ENCODE results near the gene NECAB2. TPM values are rescaled to one million over a fixed set of nuclear protein-coding genes. Genes with fewer than 3 reads are reported as not detected.

The NECAB2 gene
- total RNA-seq, 4 donors from 2014 or later, result not detected

DNA sequence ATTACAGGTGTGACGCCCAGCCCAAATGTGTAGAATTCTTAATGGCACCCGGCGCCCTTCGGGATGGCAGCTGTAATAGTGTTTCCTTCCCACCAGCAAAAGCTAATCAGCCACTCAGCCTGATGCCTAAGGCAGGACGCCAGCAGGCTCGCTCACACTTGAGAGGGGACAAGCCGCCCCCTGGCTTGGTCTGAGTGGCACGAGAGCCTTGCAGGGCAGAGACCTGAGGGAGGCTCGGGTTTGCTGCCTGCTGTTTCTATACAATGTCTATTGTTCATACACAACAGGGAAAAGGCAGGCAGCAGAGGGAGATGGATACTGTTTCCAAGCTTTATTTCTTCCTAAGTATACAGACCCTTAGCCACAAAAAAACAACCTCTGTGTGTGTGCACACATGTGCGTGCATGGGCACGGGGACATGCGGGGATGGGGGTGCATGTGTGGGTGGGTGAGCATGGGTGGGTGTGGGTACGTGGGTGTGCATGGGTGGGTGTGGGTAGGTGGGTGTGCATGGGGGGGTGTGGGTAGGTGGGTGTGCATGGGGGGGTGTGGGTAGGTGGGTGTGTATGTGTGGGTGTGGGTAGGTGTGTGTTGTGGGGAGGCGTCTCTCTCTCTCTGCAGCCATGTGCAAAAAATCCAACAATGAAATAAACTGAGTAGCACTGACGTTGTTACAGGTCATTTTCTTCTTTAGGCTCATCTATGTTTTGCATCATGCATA lies 64.6 kb downstream of the NECAB2 start:
- TF ChIP-seq POLR2AphosphoS5 (IDR thresholded peaks at IDR 0.05) (no peak), POLR2A (IDR thresholded peaks at IDR 0.05; ENCODE audit: low read depth) (no peak), EP300 (IDR thresholded peaks at IDR 0.05) (no peak)
- TF ChIP-seq, protein P1, sequence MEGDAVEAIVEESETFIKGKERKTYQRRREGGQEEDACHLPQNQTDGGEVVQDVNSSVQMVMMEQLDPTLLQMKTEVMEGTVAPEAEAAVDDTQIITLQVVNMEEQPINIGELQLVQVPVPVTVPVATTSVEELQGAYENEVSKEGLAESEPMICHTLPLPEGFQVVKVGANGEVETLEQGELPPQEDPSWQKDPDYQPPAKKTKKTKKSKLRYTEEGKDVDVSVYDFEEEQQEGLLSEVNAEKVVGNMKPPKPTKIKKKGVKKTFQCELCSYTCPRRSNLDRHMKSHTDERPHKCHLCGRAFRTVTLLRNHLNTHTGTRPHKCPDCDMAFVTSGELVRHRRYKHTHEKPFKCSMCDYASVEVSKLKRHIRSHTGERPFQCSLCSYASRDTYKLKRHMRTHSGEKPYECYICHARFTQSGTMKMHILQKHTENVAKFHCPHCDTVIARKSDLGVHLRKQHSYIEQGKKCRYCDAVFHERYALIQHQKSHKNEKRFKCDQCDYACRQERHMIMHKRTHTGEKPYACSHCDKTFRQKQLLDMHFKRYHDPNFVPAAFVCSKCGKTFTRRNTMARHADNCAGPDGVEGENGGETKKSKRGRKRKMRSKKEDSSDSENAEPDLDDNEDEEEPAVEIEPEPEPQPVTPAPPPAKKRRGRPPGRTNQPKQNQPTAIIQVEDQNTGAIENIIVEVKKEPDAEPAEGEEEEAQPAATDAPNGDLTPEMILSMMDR (IDR thresholded peaks at IDR 0.05), result no peak
- Histone ChIP-seq H3K4me1 (no peaks in the 10 kb centered on the region), H3K36me3 (no peaks in the 10 kb centered on the region), H3K27ac (replicated peaks in 1 of 4) (no peak overlapping the region), H3K9me3 (peaks cover 0 to 16% (median 11%) of the 10 kb centered on the region in 4 donors), H3K27me3 (peaks cover 0 to 11% (median 0%) of the 10 kb centered on the region in 4 donors), H3K4me3 (no peak overlapping the region)
- 77% methylated on average over 8 of the region's 15 CpGs for WGBS
- intact Hi-C loops (cut with DNase I), result no loop called here
- DNase-seq (ENCODE audit: extremely low spot score), result no peak

DNA sequence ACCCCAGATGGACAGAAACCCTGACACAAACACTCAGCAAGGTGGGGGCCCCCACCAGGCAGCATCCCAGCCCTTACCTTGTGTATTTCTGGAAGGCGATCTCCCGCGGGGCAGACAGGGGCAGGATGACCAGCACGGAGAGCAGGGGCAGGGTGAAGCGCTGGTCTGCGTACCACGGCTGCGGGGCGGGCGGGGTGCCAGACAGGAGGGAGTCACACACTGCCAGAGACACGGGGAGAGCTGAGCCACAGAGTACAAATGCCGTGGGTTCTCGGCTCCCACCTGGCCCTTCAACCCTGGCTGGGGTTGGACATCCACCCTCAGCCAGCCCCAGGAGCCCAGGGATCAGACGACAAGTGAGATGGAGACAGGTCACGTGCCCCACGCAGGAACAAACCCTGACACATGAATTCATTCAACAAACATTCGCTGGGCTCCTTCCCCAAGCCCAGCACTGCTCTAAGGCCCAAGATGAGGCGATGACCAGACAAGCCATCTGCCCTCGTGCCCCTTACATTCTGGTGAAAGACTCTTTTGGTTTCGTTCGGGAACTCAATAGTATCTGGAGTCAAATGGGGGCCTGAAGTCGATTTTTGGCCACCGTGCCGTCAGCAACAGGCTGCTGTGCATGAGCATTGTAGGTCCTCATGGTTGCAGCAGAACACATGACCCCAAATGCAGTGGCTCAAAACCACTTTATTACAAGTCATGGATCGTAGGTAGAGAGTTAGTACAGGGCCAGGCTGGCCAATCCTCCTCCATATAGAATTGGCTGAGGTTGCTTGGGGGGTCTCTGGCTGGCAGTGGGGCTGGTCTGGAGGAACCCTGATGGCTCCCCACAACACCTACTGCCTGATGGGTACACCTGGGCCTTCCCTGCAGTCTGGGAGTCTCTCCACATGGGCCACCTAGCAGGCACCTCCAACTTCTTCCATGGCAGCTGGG lies 65.5 kb downstream of the NECAB2 start:
- 73% methylated on average over 25 of the region's 25 CpGs for WGBS
- intact Hi-C loops (cut with DNase I), result no loop called here
- DNase-seq (ENCODE audit: extremely low spot score), result no peak
- no peak overlapping the region for H3K4me3 ChIP-seq
- TF ChIP-seq EP300 (IDR thresholded peaks at IDR 0.05) (no peak), POLR2A (IDR thresholded peaks at IDR 0.05; ENCODE audit: low read depth) (no peak)
- TF ChIP-seq, protein P1 (IDR thresholded peaks at IDR 0.05), result no peak
- H3K9me3 ChIP-seq, result peaks cover 0 to 16% (median 11%) of the 10 kb centered on the region in 4 donors
- no peak overlapping the region for H3K27ac ChIP-seq (replicated peaks in 1 of 4)
- H3K27me3 ChIP-seq, result peaks cover 0 to 17% (median 0%) of the 10 kb centered on the region in 4 donors
- H3K36me3 ChIP-seq, result no peaks in the 10 kb centered on the region
- no peaks in the 10 kb centered on the region for H3K4me1 ChIP-seq

DNA sequence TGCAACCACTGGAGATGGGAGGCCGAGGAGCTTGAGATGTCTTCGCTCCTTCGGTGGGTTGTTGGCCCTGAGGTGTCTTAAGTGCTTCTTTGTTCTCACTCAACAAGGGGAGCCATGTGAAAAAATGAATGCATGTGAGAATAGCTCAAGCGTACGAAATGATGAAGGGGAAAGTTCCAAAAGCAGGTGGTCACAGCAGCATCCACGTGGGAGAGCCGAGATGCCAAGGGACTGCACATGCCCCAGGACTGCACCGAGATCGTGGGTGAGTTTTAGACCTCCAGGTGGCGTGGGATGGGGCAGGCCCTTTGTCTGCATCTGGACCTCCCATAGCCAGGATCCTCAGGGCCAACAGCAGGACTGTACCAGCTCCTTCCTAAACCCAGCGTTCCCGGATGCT lies 66.5 kb downstream of the NECAB2 start:
- DNase-seq (ENCODE audit: extremely low spot score), result no peak
- Histone ChIP-seq H3K4me3 (no peak overlapping the region), H3K4me1 (no peaks in the 10 kb centered on the region), H3K27me3 (peaks cover 0 to 17% (median 0%) of the 10 kb centered on the region in 4 donors), H3K36me3 (no peaks in the 10 kb centered on the region), H3K27ac (replicated peaks in 1 of 4) (no peak overlapping the region), H3K9me3 (peaks cover 0 to 16% (median 11%) of the 10 kb centered on the region in 4 donors)
- WGBS, result 92% methylated on average over 12 of the region's 12 CpGs
- intact Hi-C loops (cut with DNase I), result no loop called here
- TF ChIP-seq, protein P1 (IDR thresholded peaks at IDR 0.05), result no peak
- TF ChIP-seq POLR2AphosphoS5 (IDR thresholded peaks at IDR 0.05), result no peak
- TF ChIP-seq EP300 (IDR thresholded peaks at IDR 0.05), result no peak
- TF ChIP-seq POLR2A (IDR thresholded peaks at IDR 0.05; ENCODE audit: low read depth), result no peak

DNA sequence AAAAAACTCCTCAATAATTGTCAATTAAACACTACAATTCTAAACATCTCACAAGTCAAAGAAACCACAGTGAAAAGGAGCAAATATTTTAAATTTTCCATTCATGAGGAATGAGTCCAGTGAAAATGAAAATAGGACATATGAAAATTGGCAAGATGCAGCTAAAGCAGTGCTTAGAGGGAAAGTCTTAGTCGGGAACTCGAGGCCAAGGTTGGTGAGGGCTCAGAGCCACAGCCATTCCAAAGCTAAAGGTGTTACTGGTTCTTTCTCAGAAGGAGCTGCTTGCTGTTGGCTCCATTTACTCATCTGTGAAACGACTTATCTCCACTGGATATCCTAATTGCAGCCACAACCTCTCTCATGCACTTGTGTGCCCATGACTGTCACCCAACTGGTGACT lies 68.1 kb downstream of the NECAB2 start:
- Histone ChIP-seq H3K4me1 (no peaks in the 10 kb centered on the region), H3K27ac (replicated peaks in 1 of 4) (no peak overlapping the region), H3K9me3 (peaks cover 0 to 16% (median 11%) of the 10 kb centered on the region in 4 donors), H3K27me3 (peaks cover 0 to 20% (median 0%) of the 10 kb centered on the region in 4 donors), H3K4me3 (no peak overlapping the region), H3K36me3 (no peaks in the 10 kb centered on the region)
- intact Hi-C loops (cut with DNase I), result no loop called here
- 79% methylated on average over 3 of the region's 3 CpGs for whole genome bisulfite sequencing
- no peak for DNase-seq (ENCODE audit: extremely low spot score)
- TF ChIP-seq POLR2AphosphoS5 (IDR thresholded peaks at IDR 0.05) (no peak), POLR2A (IDR thresholded peaks at IDR 0.05; ENCODE audit: low read depth) (no peak), EP300 (IDR thresholded peaks at IDR 0.05) (no peak)
- TF ChIP-seq, protein P1 (IDR thresholded peaks at IDR 0.05), result no peak
